ENCODE results near the gene ERBB4.
A peak's percentile ranks its signal among the peaks of the same experiment; 100 is the strongest.

The ERBB4 gene

DNA sequence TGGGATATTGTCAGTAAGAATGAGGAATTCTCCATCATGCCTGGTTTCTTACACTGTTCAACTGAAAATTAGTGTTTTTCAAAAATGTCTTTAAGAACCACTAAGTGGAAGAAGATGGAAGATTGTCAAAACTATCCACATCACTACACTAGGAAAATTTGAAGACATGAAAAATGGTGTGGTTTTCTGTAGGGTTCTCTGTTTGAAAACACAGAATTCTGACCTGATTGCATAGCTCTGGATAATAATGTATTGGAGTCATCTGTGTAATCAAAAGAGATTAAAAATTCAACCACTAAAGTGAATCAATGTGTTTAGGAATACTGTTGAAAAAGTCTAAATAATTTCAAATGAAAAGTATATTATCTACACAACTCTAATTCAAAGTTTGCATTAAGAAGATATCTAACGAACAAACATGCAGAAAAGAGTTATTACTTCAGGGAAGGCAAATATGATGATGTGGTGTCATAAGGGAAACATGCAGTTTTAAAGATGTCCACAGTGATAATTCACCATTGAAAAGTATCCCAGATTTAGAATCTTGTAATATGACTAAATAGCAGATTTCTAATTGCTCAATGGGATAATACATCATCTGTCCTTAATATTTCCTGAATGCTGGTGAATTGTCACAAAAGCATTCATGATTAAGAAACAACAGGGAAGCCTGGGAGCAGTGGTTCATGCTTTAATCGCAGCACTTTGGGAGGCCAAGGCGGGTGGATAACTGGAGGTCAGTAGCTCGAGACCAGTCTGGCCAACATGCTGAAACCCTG, 116.9 kb downstream of the ERBB4 start:
- DNase-seq (ENCODE audit: low read depth) = peak; percentile 89
- no peak overlapping the region for H3K4me3 ChIP-seq (ENCODE audit: low read length)
- TF ChIP-seq, protein P1, sequence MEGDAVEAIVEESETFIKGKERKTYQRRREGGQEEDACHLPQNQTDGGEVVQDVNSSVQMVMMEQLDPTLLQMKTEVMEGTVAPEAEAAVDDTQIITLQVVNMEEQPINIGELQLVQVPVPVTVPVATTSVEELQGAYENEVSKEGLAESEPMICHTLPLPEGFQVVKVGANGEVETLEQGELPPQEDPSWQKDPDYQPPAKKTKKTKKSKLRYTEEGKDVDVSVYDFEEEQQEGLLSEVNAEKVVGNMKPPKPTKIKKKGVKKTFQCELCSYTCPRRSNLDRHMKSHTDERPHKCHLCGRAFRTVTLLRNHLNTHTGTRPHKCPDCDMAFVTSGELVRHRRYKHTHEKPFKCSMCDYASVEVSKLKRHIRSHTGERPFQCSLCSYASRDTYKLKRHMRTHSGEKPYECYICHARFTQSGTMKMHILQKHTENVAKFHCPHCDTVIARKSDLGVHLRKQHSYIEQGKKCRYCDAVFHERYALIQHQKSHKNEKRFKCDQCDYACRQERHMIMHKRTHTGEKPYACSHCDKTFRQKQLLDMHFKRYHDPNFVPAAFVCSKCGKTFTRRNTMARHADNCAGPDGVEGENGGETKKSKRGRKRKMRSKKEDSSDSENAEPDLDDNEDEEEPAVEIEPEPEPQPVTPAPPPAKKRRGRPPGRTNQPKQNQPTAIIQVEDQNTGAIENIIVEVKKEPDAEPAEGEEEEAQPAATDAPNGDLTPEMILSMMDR (conservative IDR thresholded peaks at IDR 0.05; ENCODE audit: low read length) = no peak

DNA sequence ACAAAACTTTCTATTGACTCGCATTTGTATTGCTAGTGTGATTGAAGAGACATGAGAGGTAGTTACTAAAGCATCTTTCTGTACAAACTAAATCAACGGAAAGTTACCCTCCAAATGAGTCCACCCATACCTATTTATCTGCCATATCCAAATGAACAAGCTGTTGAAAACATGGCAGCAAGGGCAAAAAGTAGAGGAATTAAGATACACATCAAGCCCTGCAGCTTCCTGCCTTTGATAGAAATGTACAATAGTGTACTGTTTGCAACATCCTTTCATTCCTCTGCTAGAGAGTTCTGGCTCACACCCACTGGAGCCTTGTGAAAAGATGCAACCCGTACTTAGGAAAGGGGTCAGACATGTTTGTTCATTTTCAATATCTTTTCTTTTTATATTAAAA, 122.5 kb downstream of the ERBB4 start:
- H3K4me3 ChIP-seq (ENCODE audit: low read length) = no peak overlapping the region
- DNase-seq (ENCODE audit: low read depth) = no peak
- TF ChIP-seq, protein P1 (conservative IDR thresholded peaks at IDR 0.05; ENCODE audit: low read length) = no peak

DNA sequence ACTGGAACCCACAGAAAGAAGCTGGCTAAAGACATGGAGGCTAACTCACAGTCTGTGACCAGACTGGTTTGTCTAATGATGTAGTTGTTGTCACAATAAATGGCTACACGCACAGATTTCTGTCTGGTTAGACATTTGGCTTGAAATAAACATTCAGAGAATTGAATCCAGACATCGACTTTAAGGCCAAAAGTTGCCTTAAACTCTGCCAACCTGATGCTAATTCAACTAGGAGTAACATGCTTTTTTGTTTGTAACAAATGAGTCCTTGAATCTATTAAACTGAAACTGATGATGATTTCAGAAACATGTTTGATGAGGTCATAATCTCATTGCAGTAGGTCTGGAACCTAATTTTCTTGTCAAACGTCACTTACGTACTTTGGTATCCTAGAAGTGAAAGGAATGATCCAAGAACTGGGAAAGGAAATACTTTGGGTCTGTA, 123.8 kb downstream of the ERBB4 start:
- peak; percentile 82 for DNase-seq (ENCODE audit: low read depth)
- peak overlapping the region; percentile 12; the same call in 1 of the 2 replicates for H3K4me3 ChIP-seq (ENCODE audit: low read length)
- TF ChIP-seq, protein P1 (conservative IDR thresholded peaks at IDR 0.05; ENCODE audit: low read length) = no peak

DNA sequence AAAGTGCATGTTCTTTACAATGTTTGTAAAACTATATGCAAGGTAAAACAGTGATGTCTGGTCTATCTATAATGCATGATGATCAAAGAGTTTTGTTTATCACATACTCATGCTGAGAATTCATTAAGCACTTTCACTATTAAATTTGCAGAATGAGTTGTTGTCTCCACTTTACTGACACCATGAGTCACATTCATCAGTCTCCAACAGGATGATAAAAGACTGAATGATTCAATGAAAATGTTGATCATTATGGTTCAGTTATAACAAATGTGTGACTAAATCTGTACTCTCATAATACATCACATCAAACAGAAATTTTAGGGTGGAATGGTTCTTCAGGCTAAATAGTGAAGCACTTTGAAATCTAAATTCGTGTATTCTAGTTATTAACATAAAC, 129.0 kb downstream of the ERBB4 start:
- DNase-seq (ENCODE audit: low read depth) = no peak
- H3K4me3 ChIP-seq (ENCODE audit: low read length) = no peak overlapping the region
- TF ChIP-seq, protein P1 (conservative IDR thresholded peaks at IDR 0.05; ENCODE audit: low read length) = no peak

DNA sequence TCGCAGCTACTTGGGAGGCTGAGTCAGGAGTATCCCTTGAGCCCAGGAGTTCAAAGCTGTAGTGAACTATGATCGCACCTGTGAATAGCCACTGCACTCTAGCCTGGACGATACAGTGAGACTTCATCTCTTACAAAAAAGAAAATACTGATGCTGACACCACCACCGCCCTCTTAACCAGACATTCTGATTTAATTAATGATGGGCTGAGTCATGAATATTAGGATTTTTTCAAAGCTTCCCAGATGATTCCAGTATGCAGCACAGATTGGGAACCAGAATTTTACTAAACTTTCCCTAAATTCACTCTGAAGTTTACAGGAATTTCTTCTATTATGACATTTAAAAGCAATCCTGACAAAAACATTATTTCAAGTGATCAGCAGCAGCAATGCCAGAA, 130.1 kb downstream of the ERBB4 start:
- TF ChIP-seq, protein P1 (conservative IDR thresholded peaks at IDR 0.05; ENCODE audit: low read length) = no peak
- peak; percentile 10 for DNase-seq (ENCODE audit: low read depth)
- H3K4me3 ChIP-seq (ENCODE audit: low read length) = no peak overlapping the region

DNA sequence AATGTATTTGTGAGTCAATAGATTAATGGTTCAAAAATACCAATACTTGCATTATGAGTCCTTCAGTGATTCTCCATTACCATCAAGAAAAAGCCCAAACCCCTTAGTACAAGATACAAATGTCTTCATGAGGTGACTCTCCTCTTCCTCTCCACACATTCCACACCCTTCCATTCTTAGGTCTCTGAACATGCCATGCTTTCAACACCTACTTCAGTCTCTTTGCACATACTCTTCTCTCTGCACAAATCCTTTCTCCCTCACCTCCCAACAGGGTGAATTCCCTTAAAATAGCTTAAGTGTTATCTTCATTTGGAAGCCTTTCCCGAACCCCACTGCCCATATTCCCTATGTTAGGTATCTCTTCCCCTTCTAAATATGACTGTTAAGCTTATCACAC, 131.9 kb downstream of the ERBB4 start:
- TF ChIP-seq, protein P1 (conservative IDR thresholded peaks at IDR 0.05; ENCODE audit: low read length) = no peak

DNA sequence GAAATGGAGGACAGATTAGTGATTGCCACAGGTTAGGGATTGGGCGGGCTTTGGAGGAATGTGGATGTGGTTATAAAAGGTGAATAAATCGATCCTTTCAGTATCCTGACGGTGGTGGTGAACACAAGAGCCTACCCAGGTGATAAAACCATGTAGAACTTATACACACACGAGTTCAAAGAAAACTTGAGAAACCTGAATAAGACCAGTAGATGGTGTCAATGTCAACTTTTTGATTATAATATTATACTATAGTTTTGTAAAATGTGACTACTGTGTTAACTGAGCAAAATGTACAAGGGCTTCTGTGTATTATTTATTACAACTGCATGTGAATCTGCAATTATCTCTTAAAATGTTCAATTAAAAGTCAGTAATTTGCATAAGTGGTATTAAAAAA, 136.3 kb downstream of the ERBB4 start:
- TF ChIP-seq, protein P1 (conservative IDR thresholded peaks at IDR 0.05; ENCODE audit: low read length) = 0 out of 2 replicates have a peak, but pooled peaks have one; percentile 19
- H3K4me3 ChIP-seq (ENCODE audit: low read length) = no peak overlapping the region
- no peak for DNase-seq (ENCODE audit: low read depth)

More for the DNA sequence above, 131.9 kb downstream of the ERBB4 start:
- no peak for DNase-seq (ENCODE audit: low read depth)
- H3K4me3 ChIP-seq (ENCODE audit: low read length) = no peak overlapping the region
